ENCODE measurements around the gene SNUPN. TPM values are rescaled to one million over a fixed set of nuclear protein-coding genes. Genes with fewer than 3 reads are reported as not detected.

Gene SNUPN
- total RNA-seq, 2 donors from 2014 or later, result 7.0 to 11.2 TPM

DNA sequence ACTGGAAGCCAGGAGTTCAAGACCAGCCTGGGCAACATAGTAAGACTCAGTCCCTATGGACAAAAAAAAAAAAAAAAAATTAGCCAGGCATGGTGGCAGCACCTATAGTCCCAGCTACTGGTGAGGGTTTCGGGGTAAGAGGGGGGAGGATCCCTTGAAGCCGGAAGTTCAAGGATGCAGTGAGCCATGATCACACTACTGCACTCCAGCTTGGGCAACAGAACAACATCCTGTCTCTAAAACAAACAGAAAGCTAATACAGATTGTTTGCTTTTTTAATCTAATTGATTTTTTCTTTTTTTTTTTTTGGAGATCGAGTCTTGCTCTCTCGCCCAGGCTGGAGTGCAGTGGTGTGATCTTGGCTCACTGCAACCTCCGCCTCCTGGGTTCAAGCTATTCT lies 16.1 kb upstream of the SNUPN start:
- H3K4me3 ChIP-seq, result no peak overlapping the region
- WGBS, 2 donors, result 31 to 34% methylated on average over 5 of the region's 5 CpGs
- no peak for DNase-seq
- no peaks in the 10 kb centered on the region for H3K36me3 ChIP-seq (replicated peaks in 1 of 2; ENCODE audit: insufficient read depth in 1 of 2, low read depth in 2 of 2)
- H3K27ac ChIP-seq, result peak overlapping the region in 1 of 4 donors; percentile 93
- ATAC-seq, result no peak
- no peaks in the 10 kb centered on the region for H3K27me3 ChIP-seq
- peaks cover 50% of the 10 kb centered on the region for H3K4me1 ChIP-seq
- TF ChIP-seq, protein P1, sequence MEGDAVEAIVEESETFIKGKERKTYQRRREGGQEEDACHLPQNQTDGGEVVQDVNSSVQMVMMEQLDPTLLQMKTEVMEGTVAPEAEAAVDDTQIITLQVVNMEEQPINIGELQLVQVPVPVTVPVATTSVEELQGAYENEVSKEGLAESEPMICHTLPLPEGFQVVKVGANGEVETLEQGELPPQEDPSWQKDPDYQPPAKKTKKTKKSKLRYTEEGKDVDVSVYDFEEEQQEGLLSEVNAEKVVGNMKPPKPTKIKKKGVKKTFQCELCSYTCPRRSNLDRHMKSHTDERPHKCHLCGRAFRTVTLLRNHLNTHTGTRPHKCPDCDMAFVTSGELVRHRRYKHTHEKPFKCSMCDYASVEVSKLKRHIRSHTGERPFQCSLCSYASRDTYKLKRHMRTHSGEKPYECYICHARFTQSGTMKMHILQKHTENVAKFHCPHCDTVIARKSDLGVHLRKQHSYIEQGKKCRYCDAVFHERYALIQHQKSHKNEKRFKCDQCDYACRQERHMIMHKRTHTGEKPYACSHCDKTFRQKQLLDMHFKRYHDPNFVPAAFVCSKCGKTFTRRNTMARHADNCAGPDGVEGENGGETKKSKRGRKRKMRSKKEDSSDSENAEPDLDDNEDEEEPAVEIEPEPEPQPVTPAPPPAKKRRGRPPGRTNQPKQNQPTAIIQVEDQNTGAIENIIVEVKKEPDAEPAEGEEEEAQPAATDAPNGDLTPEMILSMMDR (IDR thresholded peaks at IDR 0.05), result no peak
- no peak for TF ChIP-seq POLR2A (IDR thresholded peaks at IDR 0.05)
- intact Hi-C loops (cut with DNase I), result no loop called here
- no peaks in the 10 kb centered on the region for H3K9me3 ChIP-seq

DNA sequence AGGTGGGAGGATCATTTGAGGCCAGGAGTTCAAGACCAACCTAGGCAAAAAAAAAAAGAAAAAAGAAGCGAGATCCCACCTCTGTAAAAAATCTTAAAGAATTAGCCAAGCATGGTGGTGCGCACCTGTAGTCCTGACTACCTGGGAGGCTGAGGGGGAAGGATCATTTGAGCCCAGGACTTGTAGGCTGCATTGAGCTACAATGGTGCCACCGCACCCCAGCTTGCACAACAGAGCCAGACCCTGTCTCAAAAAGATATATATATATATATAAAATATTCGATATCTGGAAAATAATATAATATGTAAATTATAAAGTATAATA lies 15.6 kb upstream of the SNUPN start:
- Histone ChIP-seq H3K27ac (peak overlapping the region in 3 of 4 donors; percentile 83 to 98 (median 93)), H3K36me3 (replicated peaks in 1 of 2; ENCODE audit: insufficient read depth in 1 of 2, low read depth in 2 of 2) (no peaks in the 10 kb centered on the region), H3K27me3 (no peaks in the 10 kb centered on the region), H3K9me3 (no peaks in the 10 kb centered on the region), H3K4me1 (peaks cover 45% of the 10 kb centered on the region), H3K4me3 (no peak overlapping the region)
- TF ChIP-seq, protein P1 (IDR thresholded peaks at IDR 0.05), result no peak
- no peak for TF ChIP-seq POLR2A (IDR thresholded peaks at IDR 0.05)
- ATAC-seq, result no peak
- no peak for DNase-seq
- WGBS, 2 donors, result 75 to 84% methylated on average over 4 of the region's 4 CpGs
- intact Hi-C loops (cut with DNase I), result no loop called here

DNA sequence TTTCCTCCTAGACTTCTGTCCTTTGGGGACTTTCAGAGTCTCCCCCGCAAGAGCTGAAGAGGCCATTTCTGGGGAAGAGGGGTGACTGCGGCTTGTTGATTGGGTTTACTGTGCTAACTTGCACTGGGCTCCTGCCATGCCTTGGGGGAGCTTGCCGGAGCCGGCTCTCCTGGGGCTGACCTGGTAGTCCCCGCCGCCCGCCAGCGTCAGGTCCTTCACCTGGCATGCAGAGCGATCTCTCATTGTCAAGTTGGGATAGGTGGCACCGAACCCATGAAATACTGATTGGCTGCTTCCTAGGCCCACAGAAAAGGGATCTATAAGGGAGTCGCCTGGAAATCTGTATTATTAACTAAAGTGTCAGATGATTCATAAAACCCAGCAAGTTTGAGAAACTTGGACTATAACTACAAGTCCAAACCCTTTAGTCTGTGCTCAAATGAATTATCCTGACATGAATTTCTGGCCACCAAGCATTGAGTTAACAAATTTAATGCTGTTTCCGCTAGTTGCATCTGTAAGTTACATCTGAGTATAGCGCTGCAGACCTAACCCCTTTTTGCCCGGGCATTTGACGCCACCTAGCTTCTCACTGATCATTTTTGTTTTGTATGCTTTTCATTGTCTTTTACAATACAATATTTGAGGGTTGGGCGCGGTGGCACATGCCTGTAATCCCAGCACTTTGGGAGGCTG lies 15.1 kb upstream of the SNUPN start:
- DNase-seq (peak in 1 of 4 donors; percentile 14), ATAC-seq (peak; percentile 34)
- Histone ChIP-seq H3K27me3 (no peaks in the 10 kb centered on the region), H3K27ac (peak overlapping the region; percentile 83 to 98 (median 94)), H3K4me1 (peaks cover 40% of the 10 kb centered on the region), H3K36me3 (replicated peaks in 1 of 2; ENCODE audit: insufficient read depth in 1 of 2, low read depth in 2 of 2) (no peaks in the 10 kb centered on the region), H3K4me3 (peak overlapping the region; percentile 19 to 23), H3K9me3 (no peaks in the 10 kb centered on the region)
- intact Hi-C loops (cut with DNase I), result no loop called here
- TF ChIP-seq, protein P1 (IDR thresholded peaks at IDR 0.05), result peak in 2 of 7 experiments; percentile 28 to 37
- no peak for TF ChIP-seq POLR2A (IDR thresholded peaks at IDR 0.05)
- 8 to 9% methylated on average over 17 of the region's 17 CpGs for WGBS, 2 donors

GRCh38 chr15:75639709-75640482 lies 14.4 kb upstream of the SNUPN start, which contains the start of gene IMP3:
Gene IMP3 (minus strand): TSS chr15:75640224. CDS start chr15:75640168, 56 bp downstream.
- H3K27me3 ChIP-seq, result no peaks in the 10 kb centered on the region
- H3K4me3 ChIP-seq, result peak within 1 kb of the TSS; percentile 54 to 99
- H3K27ac ChIP-seq, result peak within 1 kb of the TSS; percentile 83 to 98 (median 94)
- ATAC-seq, result peak; percentile 96
- peak; percentile 98 to 99 (median 99) for TF ChIP-seq POLR2A (IDR thresholded peaks at IDR 0.05)
- TF ChIP-seq, protein P1 (IDR thresholded peaks at IDR 0.05), result peak in 1 of 7 experiments; percentile 2
- H3K9me3 ChIP-seq, result no peaks in the 10 kb centered on the region
- 0 to 1% methylated on average over 28 to 83 of the region's 83 CpGs for WGBS, 2 donors
- peak; percentile 95 to 97 (median 96) for DNase-seq
- intact Hi-C loops (cut with DNase I), result no loop called here
- H3K4me1 ChIP-seq, result peaks cover 39% of the 10 kb centered on the region
- no peaks in the 10 kb centered on the region for H3K36me3 ChIP-seq (replicated peaks in 1 of 2; ENCODE audit: insufficient read depth in 1 of 2, low read depth in 2 of 2)

Measured in body of pancreas (tissue), 4 donors.